Adipocyte (in vitro differentiated cells): ENCODE measurements around the gene RPL7A.
"Not testable (repeated sequence)": the region's sequence is repeated elsewhere in the genome, so short reads cannot be mapped to it uniquely, and the experiment has no call there.

Experiments used
- DNase-seq: peaks from one replicate; pipeline ENCODE4 v3.0.0-alpha.2; 2015; ENCODE audit warnings: low read depth
- H3K27me3 ChIP-seq: replicated peaks from 2 replicates; pipeline ENCODE4 v1.7.0; 2013; ENCODE audit warnings: mild to moderate bottlenecking, low read length, moderate library complexity; ENCODE audit not compliant: control insufficient read depth, insufficient read depth
- H3K36me3 ChIP-seq: 2 replicates; pipeline ENCODE4 v1.7.0; 2013; ENCODE audit warnings: low read length, mild to moderate bottlenecking, moderate library complexity; ENCODE audit not compliant: control insufficient read depth, insufficient read depth, severe bottlenecking
- H3K4me1 ChIP-seq: 2 replicates; pipeline ENCODE4 v1.7.0; 2013; ENCODE audit warnings: mild to moderate bottlenecking, low read length, moderate library complexity; ENCODE audit not compliant: control insufficient read depth, insufficient read depth
- H3K4me3 ChIP-seq: 2 replicates; pipeline ENCODE4 v1.7.0; 2013; ENCODE audit warnings: mild to moderate bottlenecking, low read length, moderate library complexity
- H3K9ac ChIP-seq: 2 replicates; pipeline ENCODE4 v1.7.0; 2013; ENCODE audit warnings: mild to moderate bottlenecking, low read length, moderate library complexity
- H3K9me3 ChIP-seq: 2 replicates; pipeline ENCODE4 v1.7.0; 2013; ENCODE audit warnings: mild to moderate bottlenecking, low read length, moderate library complexity; ENCODE audit not compliant: control insufficient read depth

The RPL7A gene

GRCh38 chr9:133347985-133348717 lies at the start of gene RPL7A, which contains the start of gene MED22:
Gene RPL7A (plus strand): TSS chr9:133348218. CDS start chr9:133348244, 26 bp downstream.
Gene MED22 (minus strand): TSS chr9:133348131. CDS start chr9:133346662, 1,469 bp downstream.
- DNase-seq = peak; percentile 98
- Histone ChIP-seq H3K36me3 (peaks cover 59% of the 10 kb centered on the region), H3K4me1 (peaks cover 34% of the 10 kb centered on the region), H3K9me3 (no peaks in the 10 kb centered on the region), H3K27me3 (no peaks in the 10 kb centered on the region), H3K4me3 (peak within 1 kb of the TSS; percentile 98), H3K9ac (peak within 1 kb of the TSS; percentile 99)

DNA sequence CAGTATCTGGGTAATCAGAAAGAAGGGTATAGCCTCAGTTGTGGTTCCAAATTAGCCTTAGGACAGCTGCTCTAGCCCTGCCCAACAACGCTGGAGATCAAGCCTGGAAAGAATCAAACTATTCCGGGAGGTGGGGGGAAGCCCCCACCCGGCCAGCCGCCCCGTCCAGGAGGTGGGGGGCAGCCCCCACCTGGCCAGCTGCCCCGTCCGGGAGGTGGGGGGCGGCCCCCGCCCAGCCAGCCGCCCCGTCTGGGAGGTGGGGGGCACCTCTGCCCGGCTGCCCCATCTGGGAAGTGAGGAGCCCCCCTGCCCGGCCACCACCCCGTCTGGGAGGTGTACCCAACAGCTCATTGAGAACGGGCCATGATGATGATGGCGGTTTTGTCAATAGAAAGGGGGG lies 48.0 kb upstream of the RPL7A start:
- DNase-seq, H3K36me3 ChIP-seq, H3K4me3 ChIP-seq, H3K9ac ChIP-seq, H3K4me1 ChIP-seq, H3K9me3 ChIP-seq: not testable (repeated sequence)
- H3K27me3 ChIP-seq = peaks cover 34% of the 10 kb centered on the region

- no peak overlapping the region for H3K9ac ChIP-seq
- H3K4me1 ChIP-seq = no peaks in the 10 kb centered on the region
These were observed 46.5 kb upstream of the RPL7A start for GRCh38 chr9:133301253-133302230.

GRCh38 chr9:133303266-133304157 lies 44.5 kb upstream of the RPL7A start:
- Histone ChIP-seq H3K9ac (no peak overlapping the region), H3K27me3 (peaks cover 45% of the 10 kb centered on the region), H3K4me1 (no peaks in the 10 kb centered on the region), H3K36me3 (no peaks in the 10 kb centered on the region), H3K9me3 (peaks cover 5% of the 10 kb centered on the region), H3K4me3 (no peak overlapping the region)
- no peak for DNase-seq

More at GRCh38 chr9:133301253-133302230, 46.5 kb upstream of the RPL7A start:
- DNase-seq = no peak
- H3K36me3 ChIP-seq = no peaks in the 10 kb centered on the region
- H3K9me3 ChIP-seq = peaks cover 5% of the 10 kb centered on the region
- no peak overlapping the region for H3K4me3 ChIP-seq
- H3K27me3 ChIP-seq = peaks cover 41% of the 10 kb centered on the region

DNA sequence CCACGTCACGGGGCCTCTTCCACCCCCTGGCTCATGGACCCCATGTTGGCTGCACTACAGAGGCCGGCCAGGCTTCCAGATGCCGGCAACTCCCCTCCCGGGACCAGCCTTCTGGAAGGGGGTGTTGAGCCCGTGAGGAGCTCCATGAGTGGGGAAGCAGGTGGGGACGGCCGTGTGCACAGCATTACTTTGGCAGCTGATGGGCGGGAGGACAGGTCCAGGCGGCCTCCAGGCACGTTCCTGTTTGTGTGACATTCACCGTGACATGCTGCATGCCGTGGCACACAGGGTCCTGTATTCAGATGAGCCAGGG lies 43.9 kb upstream of the RPL7A start:
- Histone ChIP-seq H3K4me1 (no peaks in the 10 kb centered on the region), H3K36me3 (no peaks in the 10 kb centered on the region), H3K9me3 (peaks cover 5% of the 10 kb centered on the region), H3K27me3 (peaks cover 45% of the 10 kb centered on the region), H3K4me3 (no peak overlapping the region), H3K9ac (no peak overlapping the region)
- DNase-seq = no peak

- Histone ChIP-seq H3K27me3 (peaks cover 43% of the 10 kb centered on the region), H3K9me3 (peaks cover 12% of the 10 kb centered on the region), H3K4me1 (no peaks in the 10 kb centered on the region), H3K4me3 (no peak overlapping the region), H3K36me3 (no peaks in the 10 kb centered on the region), H3K9ac (no peak overlapping the region)
- no peak for DNase-seq
These were observed 43.3 kb upstream of the RPL7A start for GRCh38 chr9:133304477-133305377.

- Histone ChIP-seq H3K9ac (no peak overlapping the region), H3K4me1 (no peaks in the 10 kb centered on the region), H3K27me3 (peaks cover 41% of the 10 kb centered on the region), H3K4me3 (no peak overlapping the region), H3K36me3 (no peaks in the 10 kb centered on the region), H3K9me3 (peaks cover 14% of the 10 kb centered on the region)
- DNase-seq = no peak
These were observed 42.3 kb upstream of the RPL7A start for GRCh38 chr9:133305731-133306130.

DNA sequence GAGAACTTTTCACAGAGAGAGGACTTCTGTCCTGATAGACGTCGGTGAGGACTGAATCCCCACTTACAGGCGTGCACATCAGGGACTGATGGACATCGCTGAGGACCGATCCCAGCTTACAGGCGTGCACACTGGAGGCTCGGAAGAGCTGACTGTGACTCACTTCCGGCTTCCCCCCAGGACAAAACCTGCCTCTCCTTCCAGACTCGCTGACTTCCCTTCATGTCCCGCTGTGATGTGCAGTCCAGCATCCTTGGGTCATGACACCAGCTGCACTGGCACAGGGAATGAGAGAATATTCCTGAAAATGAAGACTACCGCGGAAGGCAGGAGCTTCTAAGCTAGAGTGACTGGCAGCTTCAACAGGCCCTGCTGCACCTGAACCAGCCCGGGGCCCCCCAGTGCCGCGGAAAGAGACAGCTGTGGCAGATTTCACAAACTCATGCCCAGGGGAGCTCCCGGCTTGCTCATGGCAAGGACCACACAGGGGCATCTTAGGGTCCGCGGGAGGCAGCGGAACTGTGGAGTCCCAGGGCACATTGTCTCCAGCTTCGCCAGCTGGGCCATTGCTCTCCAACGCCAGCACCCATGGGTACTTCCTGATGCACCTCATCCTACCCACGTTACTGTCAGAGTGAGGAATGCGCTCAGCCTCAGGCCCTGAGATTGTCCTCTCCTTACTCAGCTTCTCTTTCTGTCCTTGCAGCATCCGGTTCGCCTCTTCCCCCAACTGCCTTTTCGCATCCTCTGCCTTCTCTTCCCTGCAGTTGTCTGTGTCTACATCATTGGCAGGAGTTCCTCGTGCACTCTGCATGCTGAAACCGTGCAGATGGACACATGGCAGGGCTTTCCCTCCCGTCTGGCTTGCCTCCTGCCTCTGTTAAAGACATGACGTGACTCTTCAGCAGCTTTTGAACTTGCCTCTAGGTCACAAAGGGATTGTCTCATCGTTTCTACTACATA lies 41.5 kb upstream of the RPL7A start:
- Histone ChIP-seq H3K4me1 (no peaks in the 10 kb centered on the region), H3K4me3 (no peak overlapping the region), H3K36me3 (no peaks in the 10 kb centered on the region), H3K27me3 (peaks cover 38% of the 10 kb centered on the region), H3K9me3 (peaks cover 14% of the 10 kb centered on the region), H3K9ac (no peak overlapping the region)
- no peak for DNase-seq

DNA sequence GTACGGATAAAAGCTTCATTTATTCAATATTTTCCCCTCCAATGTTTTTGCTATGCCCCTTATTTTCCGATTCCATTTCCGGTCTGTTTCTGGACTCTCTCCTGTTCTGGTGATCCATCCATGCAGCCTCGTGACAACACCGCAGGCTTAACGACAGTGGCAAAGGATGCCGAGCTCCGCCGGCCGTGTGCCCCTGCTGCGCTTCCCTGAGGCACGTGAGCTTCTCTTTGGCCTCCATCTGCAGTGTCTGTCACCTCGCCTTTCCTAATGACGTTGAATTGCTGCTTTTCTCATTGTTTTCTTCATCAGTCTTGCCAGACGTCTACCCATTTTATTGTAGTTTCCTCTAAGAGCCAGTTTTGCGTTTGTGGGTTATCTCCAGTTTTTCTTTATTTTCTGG lies 40.7 kb upstream of the RPL7A start:
- H3K4me1 ChIP-seq = no peaks in the 10 kb centered on the region
- no peaks in the 10 kb centered on the region for H3K36me3 ChIP-seq
- no peak overlapping the region for H3K4me3 ChIP-seq
- H3K9ac ChIP-seq = no peak overlapping the region
- peaks cover 11% of the 10 kb centered on the region for H3K9me3 ChIP-seq
- DNase-seq = no peak
- H3K27me3 ChIP-seq = peaks cover 30% of the 10 kb centered on the region
